Neural cell (in vitro differentiated cells): ENCODE measurements around the gene INHBC. TPM values are rescaled to one million over a fixed set of nuclear protein-coding genes. Genes with fewer than 3 reads are reported as not detected.

Experiments used
- H2AFZ ChIP-seq: fragments of 200-600, 300-800 bp; sonication (generic), shearing (Covaris generic); 2 replicates; pipeline ENCODE4 v1.6.0; 2014; ENCODE audit warnings: low read depth, mild to moderate bottlenecking, antibody characterized with exemption, low read length, moderate library complexity
- H3F3A ChIP-seq: fragments of 200-600 bp; shearing (Covaris generic); 2 replicates; pipeline ENCODE4 v1.6.1; 2016; ENCODE audit warnings: mild to moderate bottlenecking, moderate library complexity, mixed read lengths, antibody characterized with exemption, low read length; ENCODE audit not compliant: insufficient read depth, poor library complexity, severe bottlenecking
- H3K27ac ChIP-seq: fragments of 200-600, 300-800 bp; sonication (generic), shearing (Covaris generic); 2 replicates; pipeline ENCODE4 v1.5.1; 2014; ENCODE audit warnings: mild to moderate bottlenecking, low read length, moderate library complexity
- H3K27me3 ChIP-seq: fragments of 300-800, 200-600 bp; sonication (generic), shearing (Covaris generic); 2 replicates; pipeline ENCODE4 v1.6.0; 2014; ENCODE audit warnings: mild to moderate bottlenecking, low read depth, low read length, moderate library complexity; ENCODE audit not compliant: insufficient read depth
- H3K36me3 ChIP-seq: fragments of 300-800, 200-600 bp; sonication (generic), shearing (Covaris generic); 2 replicates; pipeline ENCODE4 v1.5.1; 2014; ENCODE audit warnings: mild to moderate bottlenecking, antibody characterized with exemption, low read length, moderate library complexity; ENCODE audit not compliant: insufficient read depth
- H3K4me2 ChIP-seq: fragments of 300-800, 200-600 bp; sonication (generic), shearing (Covaris generic); 2 replicates; pipeline ENCODE4 v1.6.0; 2014; ENCODE audit warnings: mild to moderate bottlenecking, low read length
- H3K4me3 ChIP-seq: fragments of 300-800, 200-600 bp; sonication (generic), shearing (Covaris generic); 2 replicates; pipeline ENCODE4 v1.5.1; 2014; ENCODE audit warnings: mild to moderate bottlenecking, low read length, moderate library complexity
- H3K79me2 ChIP-seq: fragments of 200-600 bp; shearing (Covaris generic); replicated peaks from 2 replicates; pipeline ENCODE4 v1.6.0; 2014; ENCODE audit warnings: mild to moderate bottlenecking, low read length, moderate library complexity; ENCODE audit not compliant: insufficient read depth
- H3K9ac ChIP-seq: fragments of 300-800, 200-600 bp; sonication (generic), shearing (Covaris generic); 2 replicates; pipeline ENCODE4 v1.6.1; 2016; ENCODE audit warnings: mild to moderate bottlenecking, low read length, mixed read lengths
- H3K9me2 ChIP-seq: fragments of 200-600 bp; shearing (Covaris generic); 2 replicates; pipeline ENCODE4 v1.6.1; 2016; ENCODE audit warnings: mild to moderate bottlenecking, low read length, mixed read lengths; ENCODE audit not compliant: insufficient read depth
- H3K9me3 ChIP-seq: fragments of 200-600, 300-800 bp; sonication (generic), shearing (Covaris generic); 2 replicates; pipeline ENCODE4 v1.6.1; 2016; ENCODE audit warnings: mild to moderate bottlenecking, mixed run types, low read length, moderate library complexity, mixed read lengths
- H4K20me1 ChIP-seq: fragments of 200-600 bp; shearing (Covaris generic); 2 replicates; pipeline ENCODE4 v1.6.1; 2016; ENCODE audit warnings: mild to moderate bottlenecking, mixed run types; ENCODE audit not compliant: insufficient read depth
- EP300 ChIP-seq: fragments of 450-650 bp; conservative IDR thresholded peaks from 2 replicates; pipeline ENCODE4 v1.6.1; 2014; ENCODE audit warnings: antibody characterized with exemption, mild to moderate bottlenecking, moderate library complexity; ENCODE audit not compliant: poor library complexity, severe bottlenecking
- EZH2 ChIP-seq: fragments of 200-600, 300-800 bp; shearing (Covaris generic), sonication (generic); IDR thresholded peaks from 2 replicates; pipeline ENCODE4 v1.6.1; 2014; ENCODE audit warnings: antibody characterized with exemption, low read length, borderline replicate concordance, mild to moderate bottlenecking; ENCODE audit not compliant: insufficient read depth, poor library complexity, severe bottlenecking
- POLR2AphosphoS5 ChIP-seq: IDR thresholded peaks from 2 replicates; pipeline ENCODE4 v1.6.1; 2012
- RAD21 ChIP-seq: fragments of 450-650 bp; conservative IDR thresholded peaks from 2 replicates; pipeline ENCODE4 v1.6.1; 2014; ENCODE audit warnings: antibody characterized with exemption, mild to moderate bottlenecking, moderate library complexity
- SMC3 ChIP-seq: fragments of 450-650 bp; conservative IDR thresholded peaks from 2 replicates; pipeline ENCODE4 v1.6.1; 2014; ENCODE audit warnings: antibody characterized with exemption, mild to moderate bottlenecking, moderate library complexity; ENCODE audit not compliant: poor library complexity
- TAF1 ChIP-seq: IDR thresholded peaks from 2 replicates; pipeline ENCODE4 v1.6.1; 2012; ENCODE audit warnings: low read depth
- polyA plus RNA-seq: library from polyadenylated mRNA; depleted of rRNA; stranded (reverse); fragments of >200 nt; gene quantifications from 2 replicates; pipeline ENCODE4 v1.2.3, GENCODE V29; 2014
- TF ChIP-seq, protein P1 (sequence below): IDR thresholded peaks from 2 replicates; pipeline ENCODE4 v1.6.1; 2012; ENCODE audit warnings: borderline replicate concordance
- TF ChIP-seq, protein P2 (sequence below): fragments of 450-650 bp; IDR thresholded peaks from 2 replicates; pipeline ENCODE4 v1.5.1; 2014; ENCODE audit warnings: antibody characterized with exemption, mild to moderate bottlenecking, moderate library complexity; ENCODE audit not compliant: poor library complexity, severe bottlenecking

INHBC gene
- polyA plus RNA-seq, 1 donor from 2014 or later = not detected

DNA sequence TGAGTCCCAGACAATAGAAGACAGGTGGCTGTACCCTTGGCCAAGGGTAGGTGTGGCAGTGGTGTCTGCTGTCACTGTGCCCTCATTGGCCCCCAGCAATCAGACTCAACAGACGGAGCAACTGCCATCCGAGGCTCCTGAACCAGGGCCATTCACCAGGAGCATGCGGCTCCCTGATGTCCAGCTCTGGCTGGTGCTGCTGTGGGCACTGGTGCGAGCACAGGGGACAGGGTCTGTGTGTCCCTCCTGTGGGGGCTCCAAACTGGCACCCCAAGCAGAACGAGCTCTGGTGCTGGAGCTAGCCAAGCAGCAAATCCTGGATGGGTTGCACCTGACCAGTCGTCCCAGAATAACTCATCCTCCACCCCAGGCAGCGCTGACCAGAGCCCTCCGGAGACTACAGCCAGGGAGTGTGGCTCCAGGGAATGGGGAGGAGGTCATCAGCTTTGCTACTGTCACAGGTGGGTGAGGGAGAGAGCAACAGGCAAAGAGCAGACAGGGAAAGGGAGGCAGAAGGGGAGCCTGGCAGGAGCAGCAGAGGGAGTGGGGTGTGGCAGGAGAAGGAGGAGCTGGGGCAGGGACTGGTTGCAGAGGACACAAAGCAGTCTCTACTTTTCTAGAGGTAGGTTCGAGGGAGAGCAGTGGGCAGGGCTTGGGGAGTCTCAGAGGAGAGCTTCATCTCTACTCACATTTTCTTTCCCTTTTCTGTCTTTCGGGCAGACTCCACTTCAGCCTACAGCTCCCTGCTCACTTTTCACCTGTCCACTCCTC is 21.0 kb downstream of the INHBC start:
- no peak overlapping the region for H3K4me3 ChIP-seq
- H3K9ac ChIP-seq = no peak overlapping the region
- no peak overlapping the region for H3K27ac ChIP-seq
- no peak overlapping the region for H2AFZ ChIP-seq
- no peaks in the 10 kb centered on the region for H4K20me1 ChIP-seq
- H3K9me2 ChIP-seq = no peaks in the 10 kb centered on the region
- no peaks in the 10 kb centered on the region for H3K79me2 ChIP-seq
- no peak overlapping the region for H3K4me2 ChIP-seq
- no peaks in the 10 kb centered on the region for H3K36me3 ChIP-seq
- H3K27me3 ChIP-seq = peaks cover 14% of the 10 kb centered on the region
- TF ChIP-seq, protein P1, sequence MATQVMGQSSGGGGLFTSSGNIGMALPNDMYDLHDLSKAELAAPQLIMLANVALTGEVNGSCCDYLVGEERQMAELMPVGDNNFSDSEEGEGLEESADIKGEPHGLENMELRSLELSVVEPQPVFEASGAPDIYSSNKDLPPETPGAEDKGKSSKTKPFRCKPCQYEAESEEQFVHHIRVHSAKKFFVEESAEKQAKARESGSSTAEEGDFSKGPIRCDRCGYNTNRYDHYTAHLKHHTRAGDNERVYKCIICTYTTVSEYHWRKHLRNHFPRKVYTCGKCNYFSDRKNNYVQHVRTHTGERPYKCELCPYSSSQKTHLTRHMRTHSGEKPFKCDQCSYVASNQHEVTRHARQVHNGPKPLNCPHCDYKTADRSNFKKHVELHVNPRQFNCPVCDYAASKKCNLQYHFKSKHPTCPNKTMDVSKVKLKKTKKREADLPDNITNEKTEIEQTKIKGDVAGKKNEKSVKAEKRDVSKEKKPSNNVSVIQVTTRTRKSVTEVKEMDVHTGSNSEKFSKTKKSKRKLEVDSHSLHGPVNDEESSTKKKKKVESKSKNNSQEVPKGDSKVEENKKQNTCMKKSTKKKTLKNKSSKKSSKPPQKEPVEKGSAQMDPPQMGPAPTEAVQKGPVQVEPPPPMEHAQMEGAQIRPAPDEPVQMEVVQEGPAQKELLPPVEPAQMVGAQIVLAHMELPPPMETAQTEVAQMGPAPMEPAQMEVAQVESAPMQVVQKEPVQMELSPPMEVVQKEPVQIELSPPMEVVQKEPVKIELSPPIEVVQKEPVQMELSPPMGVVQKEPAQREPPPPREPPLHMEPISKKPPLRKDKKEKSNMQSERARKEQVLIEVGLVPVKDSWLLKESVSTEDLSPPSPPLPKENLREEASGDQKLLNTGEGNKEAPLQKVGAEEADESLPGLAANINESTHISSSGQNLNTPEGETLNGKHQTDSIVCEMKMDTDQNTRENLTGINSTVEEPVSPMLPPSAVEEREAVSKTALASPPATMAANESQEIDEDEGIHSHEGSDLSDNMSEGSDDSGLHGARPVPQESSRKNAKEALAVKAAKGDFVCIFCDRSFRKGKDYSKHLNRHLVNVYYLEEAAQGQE = no peak
- no peak for TF ChIP-seq SMC3
- no peaks in the 10 kb centered on the region for H3K9me3 ChIP-seq
- no peaks in the 10 kb centered on the region for H3F3A ChIP-seq

DNA sequence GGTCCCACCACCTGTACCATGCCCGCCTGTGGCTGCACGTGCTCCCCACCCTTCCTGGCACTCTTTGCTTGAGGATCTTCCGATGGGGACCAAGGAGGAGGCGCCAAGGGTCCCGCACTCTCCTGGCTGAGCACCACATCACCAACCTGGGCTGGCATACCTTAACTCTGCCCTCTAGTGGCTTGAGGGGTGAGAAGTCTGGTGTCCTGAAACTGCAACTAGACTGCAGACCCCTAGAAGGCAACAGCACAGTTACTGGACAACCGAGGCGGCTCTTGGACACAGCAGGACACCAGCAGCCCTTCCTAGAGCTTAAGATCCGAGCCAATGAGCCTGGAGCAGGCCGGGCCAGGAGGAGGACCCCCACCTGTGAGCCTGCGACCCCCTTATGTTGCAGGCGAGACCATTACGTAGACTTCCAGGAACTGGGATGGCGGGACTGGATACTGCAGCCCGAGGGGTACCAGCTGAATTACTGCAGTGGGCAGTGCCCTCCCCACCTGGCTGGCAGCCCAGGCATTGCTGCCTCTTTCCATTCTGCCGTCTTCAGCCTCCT is 21.6 kb downstream of the INHBC start:
- H3K36me3 ChIP-seq = no peaks in the 10 kb centered on the region
- TF ChIP-seq, protein P2, sequence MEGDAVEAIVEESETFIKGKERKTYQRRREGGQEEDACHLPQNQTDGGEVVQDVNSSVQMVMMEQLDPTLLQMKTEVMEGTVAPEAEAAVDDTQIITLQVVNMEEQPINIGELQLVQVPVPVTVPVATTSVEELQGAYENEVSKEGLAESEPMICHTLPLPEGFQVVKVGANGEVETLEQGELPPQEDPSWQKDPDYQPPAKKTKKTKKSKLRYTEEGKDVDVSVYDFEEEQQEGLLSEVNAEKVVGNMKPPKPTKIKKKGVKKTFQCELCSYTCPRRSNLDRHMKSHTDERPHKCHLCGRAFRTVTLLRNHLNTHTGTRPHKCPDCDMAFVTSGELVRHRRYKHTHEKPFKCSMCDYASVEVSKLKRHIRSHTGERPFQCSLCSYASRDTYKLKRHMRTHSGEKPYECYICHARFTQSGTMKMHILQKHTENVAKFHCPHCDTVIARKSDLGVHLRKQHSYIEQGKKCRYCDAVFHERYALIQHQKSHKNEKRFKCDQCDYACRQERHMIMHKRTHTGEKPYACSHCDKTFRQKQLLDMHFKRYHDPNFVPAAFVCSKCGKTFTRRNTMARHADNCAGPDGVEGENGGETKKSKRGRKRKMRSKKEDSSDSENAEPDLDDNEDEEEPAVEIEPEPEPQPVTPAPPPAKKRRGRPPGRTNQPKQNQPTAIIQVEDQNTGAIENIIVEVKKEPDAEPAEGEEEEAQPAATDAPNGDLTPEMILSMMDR = peak; percentile 58
- TF ChIP-seq TAF1 (no peak), SMC3 (peak; percentile 19)
- H3K9me2 ChIP-seq = no peaks in the 10 kb centered on the region
- no peaks in the 10 kb centered on the region for H3K9me3 ChIP-seq
- no peak overlapping the region for H3K27ac ChIP-seq
- H3K4me2 ChIP-seq = no peak overlapping the region
- H4K20me1 ChIP-seq = no peaks in the 10 kb centered on the region
- no peaks in the 10 kb centered on the region for H3F3A ChIP-seq
- H3K79me2 ChIP-seq = no peaks in the 10 kb centered on the region
- H3K4me3 ChIP-seq = no peak overlapping the region
- H3K27me3 ChIP-seq = peaks cover 21% of the 10 kb centered on the region
- no peak overlapping the region for H3K9ac ChIP-seq
- H2AFZ ChIP-seq = no peak overlapping the region

DNA sequence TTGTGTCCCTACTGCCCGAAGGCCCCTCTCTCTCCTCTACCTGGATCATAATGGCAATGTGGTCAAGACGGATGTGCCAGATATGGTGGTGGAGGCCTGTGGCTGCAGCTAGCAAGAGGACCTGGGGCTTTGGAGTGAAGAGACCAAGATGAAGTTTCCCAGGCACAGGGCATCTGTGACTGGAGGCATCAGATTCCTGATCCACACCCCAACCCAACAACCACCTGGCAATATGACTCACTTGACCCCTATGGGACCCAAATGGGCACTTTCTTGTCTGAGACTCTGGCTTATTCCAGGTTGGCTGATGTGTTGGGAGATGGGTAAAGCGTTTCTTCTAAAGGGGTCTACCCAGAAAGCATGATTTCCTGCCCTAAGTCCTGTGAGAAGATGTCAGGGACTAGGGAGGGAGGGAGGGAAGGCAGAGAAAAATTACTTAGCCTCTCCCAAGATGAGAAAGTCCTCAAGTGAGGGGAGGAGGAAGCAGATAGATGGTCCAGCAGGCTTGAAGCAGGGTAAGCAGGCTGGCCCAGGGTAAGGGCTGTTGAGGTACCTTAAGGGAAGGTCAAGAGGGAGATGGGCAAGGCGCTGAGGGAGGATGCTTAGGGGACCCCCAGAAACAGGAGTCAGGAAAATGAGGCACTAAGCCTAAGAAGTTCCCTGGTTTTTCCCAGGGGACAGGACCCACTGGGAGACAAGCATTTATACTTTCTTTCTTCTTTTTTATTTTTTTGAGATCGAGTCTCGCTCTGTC is 22.3 kb downstream of the INHBC start:
- Histone ChIP-seq H3K4me3 (no peak overlapping the region), H2AFZ (no peak overlapping the region), H3K36me3 (no peaks in the 10 kb centered on the region), H3K9me2 (no peaks in the 10 kb centered on the region), H3F3A (no peaks in the 10 kb centered on the region), H3K4me2 (no peak overlapping the region), H3K79me2 (no peaks in the 10 kb centered on the region), H3K27me3 (peaks cover 28% of the 10 kb centered on the region), H3K9ac (no peak overlapping the region), H3K27ac (no peak overlapping the region), H4K20me1 (no peaks in the 10 kb centered on the region), H3K9me3 (no peaks in the 10 kb centered on the region)
- TF ChIP-seq, protein P2 = no peak
- TF ChIP-seq RAD21 (no peak), EZH2 (no peak), SMC3 (no peak), EP300 (no peak), POLR2AphosphoS5 (no peak)
- TF ChIP-seq, protein P1 = no peak
